Breast epithelium (tissue), 4 donors: ENCODE measurements around the gene SH2D2A. TPM values are rescaled to one million over a fixed set of nuclear protein-coding genes. Genes with fewer than 3 reads are reported as not detected.
"Not testable (repeated sequence)": the region's sequence is repeated elsewhere in the genome, so short reads cannot be mapped to it uniquely, and the experiment has no call there.

Experiments
- DNase-seq, 2 donors: peaks; one replicate each; pipeline ENCODE4 v3.0.0-alpha.2; 2019; ENCODE audit warnings: low spot score in 2 of 2
- H3K27ac ChIP-seq, 2 donors: fragments of 200-600 bp; sonication (generic) in 1 of 2; one replicate each; pipeline ENCODE4 v1.5.1; 2016 to 2019; ENCODE audit warnings: mild to moderate bottlenecking in 1 of 2
- H3K27me3 ChIP-seq, 2 donors: fragments of 200-600 bp; sonication (generic) in 1 of 2; one replicate each; pipeline versions ENCODE4 v1.5.1 to v1.6.0; 2017 to 2019; ENCODE audit warnings: control low read depth in 1 of 2, mild to moderate bottlenecking in 1 of 2
- H3K36me3 ChIP-seq: fragments of 200-600 bp; one replicate; pipeline ENCODE4 v1.5.1; 2019
- H3K4me1 ChIP-seq, 2 donors: fragments of 200-600 bp; sonication (generic); one replicate each; pipeline ENCODE4 v1.5.1; 2016 to 2019; ENCODE audit warnings: control low read depth in 1 of 2
- H3K4me3 ChIP-seq, 3 donors: fragments of 200-600 bp; sonication (generic); 1 replicate in 2 of 3; 2 replicates in 1 of 3; pipeline ENCODE4 v1.5.1; 2016 to 2019; ENCODE audit warnings: mild to moderate bottlenecking in 3 of 3, moderate library complexity in 2 of 3
- H3K9me3 ChIP-seq, 2 donors: fragments of 200-600 bp; sonication (generic) in 1 of 2; one replicate each; pipeline ENCODE4 v1.5.1; 2016 to 2019; ENCODE audit warnings: control low read depth in 1 of 2
- POLR2A ChIP-seq: fragments of 450-650 bp; IDR thresholded peaks from one replicate; pipeline ENCODE4 v1.6.1; 2016; ENCODE audit warnings: antibody characterized with exemption, mild to moderate bottlenecking, moderate library complexity
- POLR2AphosphoS5 ChIP-seq, 3 donors: sonication (generic); formaldehyde crosslinking; IDR thresholded peaks; one replicate each; pipeline ENCODE4 v1.6.1; 2017; ENCODE audit warnings: antibody characterized with exemption in 3 of 3
- intact Hi-C: fragments of 100-400 bp; cut with DNase I; formaldehyde crosslinking; loops from one replicate; pipeline ENCODE4 v1.15.1; 2023; ENCODE audit warnings: low total_unique reads
- total RNA-seq, 3 donors: library from RNA; depleted of rRNA; stranded (reverse); fragments of >200 nt; gene quantifications; one replicate each; pipeline ENCODE4 v1.1.0, GENCODE V29; 2016
- TF ChIP-seq, protein P1 (sequence below), 3 donors: fragments of 450-650 bp; IDR thresholded peaks; one replicate each; pipeline ENCODE4 v1.5.1; 2016 to 2017; ENCODE audit warnings: antibody characterized with exemption in 3 of 3, mild to moderate bottlenecking in 3 of 3, moderate library complexity in 3 of 3

SH2D2A gene
- total RNA-seq, 3 donors from 2014 or later, result 4.6 to 5.4 TPM; not detected in 1

GRCh38 chr1:156767879-156768604 is 48.6 kb downstream of the SH2D2A start:
- intact Hi-C loops, result no loop called here
- peak in 1 of 2 donors; percentile 28 for DNase-seq
- Histone ChIP-seq H3K27ac (peak overlapping the region; percentile 92 to 96), H3K27me3 (no peaks in the 10 kb centered on the region), H3K36me3 (no peaks in the 10 kb centered on the region), H3K9me3 (no peaks in the 10 kb centered on the region), H3K4me3 (peak overlapping the region; percentile 86 to 98 (median 95)), H3K4me1 (peaks cover 0 to 12% of the 10 kb centered on the region in 2 donors)
- TF ChIP-seq, protein P1, sequence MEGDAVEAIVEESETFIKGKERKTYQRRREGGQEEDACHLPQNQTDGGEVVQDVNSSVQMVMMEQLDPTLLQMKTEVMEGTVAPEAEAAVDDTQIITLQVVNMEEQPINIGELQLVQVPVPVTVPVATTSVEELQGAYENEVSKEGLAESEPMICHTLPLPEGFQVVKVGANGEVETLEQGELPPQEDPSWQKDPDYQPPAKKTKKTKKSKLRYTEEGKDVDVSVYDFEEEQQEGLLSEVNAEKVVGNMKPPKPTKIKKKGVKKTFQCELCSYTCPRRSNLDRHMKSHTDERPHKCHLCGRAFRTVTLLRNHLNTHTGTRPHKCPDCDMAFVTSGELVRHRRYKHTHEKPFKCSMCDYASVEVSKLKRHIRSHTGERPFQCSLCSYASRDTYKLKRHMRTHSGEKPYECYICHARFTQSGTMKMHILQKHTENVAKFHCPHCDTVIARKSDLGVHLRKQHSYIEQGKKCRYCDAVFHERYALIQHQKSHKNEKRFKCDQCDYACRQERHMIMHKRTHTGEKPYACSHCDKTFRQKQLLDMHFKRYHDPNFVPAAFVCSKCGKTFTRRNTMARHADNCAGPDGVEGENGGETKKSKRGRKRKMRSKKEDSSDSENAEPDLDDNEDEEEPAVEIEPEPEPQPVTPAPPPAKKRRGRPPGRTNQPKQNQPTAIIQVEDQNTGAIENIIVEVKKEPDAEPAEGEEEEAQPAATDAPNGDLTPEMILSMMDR (IDR thresholded peaks at IDR 0.05), result no peak
- TF ChIP-seq POLR2AphosphoS5 (IDR thresholded peaks at IDR 0.05) (no peak), POLR2A (no peak)

DNA sequence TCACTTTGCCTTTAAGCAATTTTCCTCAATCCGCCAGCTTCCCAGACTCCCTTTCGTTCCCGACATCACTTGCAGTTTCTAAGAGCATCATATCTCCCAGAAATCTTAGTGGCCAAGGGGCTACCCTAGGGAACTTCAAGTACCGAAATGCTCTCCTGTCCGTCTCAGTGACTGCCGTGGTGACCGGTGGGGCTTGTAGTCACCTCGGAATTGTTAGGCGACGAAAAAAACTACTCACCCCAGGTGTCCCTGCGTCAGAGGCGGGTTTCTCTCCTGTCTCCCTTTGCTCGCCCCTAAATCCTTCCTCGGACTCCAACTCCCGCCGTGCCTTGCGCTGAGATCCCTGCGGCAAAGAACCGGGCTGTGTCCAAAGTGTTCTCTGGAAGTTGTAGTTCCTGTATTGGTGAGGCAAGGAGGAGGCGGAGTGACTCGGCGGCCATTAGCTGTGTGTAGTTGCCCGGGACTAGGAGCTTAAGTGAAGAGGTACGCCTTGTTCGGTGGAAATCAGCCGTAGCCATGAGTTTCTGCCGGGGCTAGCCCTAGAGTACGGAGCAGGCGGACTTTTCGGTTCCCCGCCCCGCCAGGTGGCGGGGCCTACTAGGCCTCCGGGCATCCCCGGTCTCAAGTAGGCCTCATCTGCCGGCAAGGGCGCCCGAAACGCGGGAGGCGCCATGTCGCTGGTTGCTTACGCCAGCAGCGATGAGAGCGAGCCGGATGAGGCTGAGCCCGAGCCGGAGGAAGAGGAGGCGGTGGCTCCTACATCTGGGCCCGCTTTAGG is 49.4 kb downstream of the SH2D2A start, which contains the start of gene PRCC:
PRCC (plus strand) TSS at position 435 of the 778 bp plus-strand sequence; CDS start at position 672, 237 bp downstream.
- H3K4me3 ChIP-seq, result peak within 1 kb of the TSS; percentile 86 to 98 (median 95)
- no peaks in the 10 kb centered on the region for H3K27me3 ChIP-seq
- TF ChIP-seq POLR2AphosphoS5 (IDR thresholded peaks at IDR 0.05) (peak; percentile 84 to 92 (median 91)), POLR2A (no peak)
- TF ChIP-seq, protein P1 (IDR thresholded peaks at IDR 0.05), result peak in 1 of 3 donors; percentile 10
- peaks cover 0 to 12% of the 10 kb centered on the region in 2 donors for H3K4me1 ChIP-seq
- peak; percentile 97 to 99 for DNase-seq
- H3K27ac ChIP-seq, result peak within 1 kb of the TSS; percentile 92 to 96
- intact Hi-C loops, result no loop called here
- H3K36me3 ChIP-seq, result no peaks in the 10 kb centered on the region
- no peaks in the 10 kb centered on the region for H3K9me3 ChIP-seq

- Histone ChIP-seq H3K9me3 (no peaks in the 10 kb centered on the region), H3K36me3 (no peaks in the 10 kb centered on the region), H3K4me3 (peak overlapping the region; percentile 86 to 98 (median 95)), H3K4me1 (peaks cover 0 to 12% of the 10 kb centered on the region in 2 donors), H3K27me3 (no peaks in the 10 kb centered on the region), H3K27ac (peak overlapping the region; percentile 87 to 96)
- no peak for DNase-seq
- intact Hi-C loops, result no loop called here
- no peak for TF ChIP-seq POLR2A
- TF ChIP-seq, protein P1 (IDR thresholded peaks at IDR 0.05), result no peak
- TF ChIP-seq POLR2AphosphoS5 (IDR thresholded peaks at IDR 0.05), result no peak
These were observed 50.1 kb downstream of the SH2D2A start for GRCh38 chr1:156766298-156767100.

GRCh38 chr1:156765666-156766065 is 51.0 kb downstream of the SH2D2A start:
- TF ChIP-seq POLR2AphosphoS5 (IDR thresholded peaks at IDR 0.05), result no peak
- no peak overlapping the region for H3K27ac ChIP-seq
- no peak for DNase-seq
- no peaks in the 10 kb centered on the region for H3K9me3 ChIP-seq
- intact Hi-C loops, result no loop called here
- no peaks in the 10 kb centered on the region for H3K27me3 ChIP-seq
- H3K4me1 ChIP-seq, result peaks cover 0 to 12% of the 10 kb centered on the region in 2 donors
- H3K4me3 ChIP-seq, result peak overlapping the region in 1 of 3 donors; percentile 95
- H3K36me3 ChIP-seq, result no peaks in the 10 kb centered on the region

GRCh38 chr1:156765136-156765535 is 51.5 kb downstream of the SH2D2A start:
- DNase-seq, H3K27ac ChIP-seq, H3K36me3 ChIP-seq, H3K27me3 ChIP-seq, H3K9me3 ChIP-seq, H3K4me3 ChIP-seq, intact Hi-C loops: not testable (repeated sequence)
- H3K4me1 ChIP-seq, result peaks cover 0 to 12% of the 10 kb centered on the region in 2 donors
